Parathyroid adenoma (tissue), 2 donors: ENCODE measurements around the gene MLLT3.

Source experiments
- H2AFZ ChIP-seq: fragments of 300-600 bp; sonication (generic); one replicate; pipeline ENCODE4 v1.7.0; 2017; ENCODE audit warnings: antibody characterized with exemption, mild to moderate bottlenecking
- H3K27ac ChIP-seq: fragments of 300-600 bp; sonication (generic); one replicate; pipeline ENCODE4 v1.7.0; 2017
- H3K27me3 ChIP-seq: fragments of 300-600 bp; sonication (generic); one replicate; pipeline ENCODE4 v1.7.0; 2017; ENCODE audit warnings: low read length; ENCODE audit not compliant: control insufficient read depth, insufficient read depth
- H3K36me3 ChIP-seq: fragments of 300-600 bp; sonication (generic); one replicate; pipeline ENCODE4 v1.7.0; 2017; ENCODE audit warnings: low read length; ENCODE audit not compliant: control insufficient read depth, insufficient read depth
- H3K4me1 ChIP-seq: fragments of 300-600 bp; sonication (generic); one replicate; pipeline ENCODE4 v1.7.0; 2017; ENCODE audit warnings: control low read depth
- H3K4me2 ChIP-seq: fragments of 300-600 bp; sonication (generic); one replicate; pipeline ENCODE4 v1.7.0; 2017; ENCODE audit warnings: low read length
- H3K4me3 ChIP-seq: fragments of 300-600 bp; sonication (generic); one replicate; pipeline ENCODE4 v1.7.0; 2017; ENCODE audit warnings: low read depth, low read length
- H3K79me2 ChIP-seq: fragments of 300-600 bp; sonication (generic); one replicate; pipeline ENCODE4 v1.7.0; 2017; ENCODE audit warnings: control low read depth
- H3K9ac ChIP-seq: fragments of 300-600 bp; sonication (generic); one replicate; pipeline ENCODE4 v1.7.0; 2017; ENCODE audit warnings: mild to moderate bottlenecking
- H3K9me3 ChIP-seq: fragments of 300-600 bp; sonication (generic); one replicate; pipeline ENCODE4 v1.7.0; 2017; ENCODE audit warnings: low read length; ENCODE audit not compliant: control insufficient read depth
- CTCF ChIP-seq: fragments of 300-600 bp; sonication (generic); IDR thresholded peaks from one replicate; pipeline ENCODE4 v1.7.0; 2017; ENCODE audit warnings: antibody characterized with exemption, mild to moderate bottlenecking
- donor health status: primary hyperparathyroidism.

The MLLT3 gene

DNA sequence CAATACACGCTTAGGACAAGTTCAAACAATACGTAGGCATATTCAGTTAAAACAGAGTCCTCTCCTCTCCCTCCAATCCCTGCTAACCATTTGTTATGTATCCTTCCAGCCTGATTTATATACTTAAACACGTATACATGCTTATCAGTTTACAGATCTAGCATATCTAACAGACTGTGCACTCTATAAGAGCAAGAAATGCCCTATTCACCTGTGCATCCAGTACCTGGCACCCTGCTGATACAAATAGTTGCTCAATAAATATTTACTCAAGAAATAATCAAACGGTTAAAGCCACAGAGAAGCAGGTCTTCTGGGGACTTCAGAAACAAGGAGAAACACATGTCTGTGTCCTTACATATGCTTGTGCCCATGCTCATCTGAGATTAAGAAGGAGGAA, 55.9 kb downstream of the MLLT3 start:
- H3K27ac ChIP-seq, result no peak overlapping the region
- H3K36me3 ChIP-seq, result no peaks in the 10 kb centered on the region
- no peak for TF ChIP-seq CTCF
- H3K79me2 ChIP-seq, result no peaks in the 10 kb centered on the region
- no peak overlapping the region for H3K4me3 ChIP-seq
- H3K27me3 ChIP-seq, result no peaks in the 10 kb centered on the region
- no peaks in the 10 kb centered on the region for H3K9me3 ChIP-seq
- no peak overlapping the region for H2AFZ ChIP-seq
- no peak overlapping the region for H3K9ac ChIP-seq
- H3K4me1 ChIP-seq, result peaks cover 8% of the 10 kb centered on the region
- no peak overlapping the region for H3K4me2 ChIP-seq

DNA sequence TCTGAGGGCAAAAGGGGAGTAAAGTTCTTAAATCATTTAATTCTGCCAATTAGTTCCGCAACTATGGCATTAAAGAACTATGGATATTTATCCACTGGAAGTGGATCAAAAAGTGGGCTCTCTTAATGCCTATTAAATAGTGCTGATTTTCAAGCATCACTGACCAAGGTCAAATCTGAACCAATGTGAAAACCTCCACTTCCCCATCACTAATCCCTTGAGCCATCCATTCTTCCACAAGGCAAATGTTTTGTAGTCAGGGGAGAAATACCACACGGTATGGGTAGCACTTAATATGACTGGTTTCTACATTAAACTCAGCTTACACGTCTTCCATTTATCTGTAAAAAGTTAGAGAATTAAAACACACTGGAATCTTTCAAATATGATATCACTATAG, 57.6 kb downstream of the MLLT3 start:
- Histone ChIP-seq H3K27me3 (no peaks in the 10 kb centered on the region), H3K4me2 (no peak overlapping the region), H3K4me1 (peaks cover 8% of the 10 kb centered on the region), H3K27ac (no peak overlapping the region), H2AFZ (no peak overlapping the region), H3K79me2 (no peaks in the 10 kb centered on the region), H3K9ac (no peak overlapping the region), H3K9me3 (no peaks in the 10 kb centered on the region), H3K36me3 (no peaks in the 10 kb centered on the region), H3K4me3 (no peak overlapping the region)
- TF ChIP-seq CTCF, result no peak

- H3K9me3 ChIP-seq, result no peaks in the 10 kb centered on the region
- H3K4me3 ChIP-seq, result no peak overlapping the region
- H3K27me3 ChIP-seq, result no peaks in the 10 kb centered on the region
- peaks cover 8% of the 10 kb centered on the region for H3K4me1 ChIP-seq
- H3K4me2 ChIP-seq, result no peak overlapping the region
- no peaks in the 10 kb centered on the region for H3K79me2 ChIP-seq
- H2AFZ ChIP-seq, result no peak overlapping the region
- no peak overlapping the region for H3K27ac ChIP-seq
- no peak for TF ChIP-seq CTCF
- H3K36me3 ChIP-seq, result no peaks in the 10 kb centered on the region
- no peak overlapping the region for H3K9ac ChIP-seq
Observed at GRCh38 chr9:20563917-20564316, 58.4 kb downstream of the MLLT3 start.

GRCh38 chr9:20562051-20562450, 60.2 kb downstream of the MLLT3 start:
- H3K4me2 ChIP-seq, result no peak overlapping the region
- no peaks in the 10 kb centered on the region for H3K79me2 ChIP-seq
- no peaks in the 10 kb centered on the region for H3K9me3 ChIP-seq
- TF ChIP-seq CTCF, result no peak
- H3K9ac ChIP-seq, result no peak overlapping the region
- H3K27ac ChIP-seq, result no peak overlapping the region
- no peak overlapping the region for H3K4me3 ChIP-seq
- no peak overlapping the region for H2AFZ ChIP-seq
- peaks cover 8% of the 10 kb centered on the region for H3K4me1 ChIP-seq
- H3K36me3 ChIP-seq, result no peaks in the 10 kb centered on the region
- H3K27me3 ChIP-seq, result no peaks in the 10 kb centered on the region

DNA sequence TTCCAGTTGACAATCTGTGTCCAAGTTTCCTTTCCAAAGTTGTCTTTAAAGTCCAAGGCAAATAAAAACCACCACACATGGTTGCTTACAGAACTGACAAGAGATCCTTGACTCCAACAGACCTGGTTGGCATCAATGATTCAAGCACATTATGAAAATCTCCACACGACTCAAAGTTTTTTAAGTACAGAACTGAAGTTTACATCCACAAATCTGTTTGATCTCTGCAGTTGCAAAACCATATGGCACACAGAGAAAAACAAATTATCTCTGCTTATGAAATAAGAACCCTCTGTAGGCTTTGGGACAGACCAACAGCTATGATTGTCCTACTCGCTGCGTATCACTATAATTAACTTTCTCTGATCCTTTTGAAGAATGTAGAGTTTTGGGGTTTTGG, 60.8 kb downstream of the MLLT3 start:
- Histone ChIP-seq H2AFZ (no peak overlapping the region), H3K4me1 (peaks cover 8% of the 10 kb centered on the region), H3K4me3 (no peak overlapping the region), H3K36me3 (no peaks in the 10 kb centered on the region), H3K9ac (no peak overlapping the region), H3K4me2 (no peak overlapping the region), H3K27ac (no peak overlapping the region), H3K79me2 (no peaks in the 10 kb centered on the region), H3K27me3 (no peaks in the 10 kb centered on the region), H3K9me3 (no peaks in the 10 kb centered on the region)
- no peak for TF ChIP-seq CTCF
